HepG2 (cell line): ENCODE measurements around the gene ATG4A. TPM values are rescaled to one million over a fixed set of nuclear protein-coding genes. Genes with fewer than 3 reads are reported as not detected.

Experiments
- ATAC-seq: fragments of 200-7000 bp; cut with Tn5 transposase; 3 replicates; pipeline ENCODE4 v1.9.1; 2020; ENCODE audit warnings: mild to moderate bottlenecking, moderate library complexity
- BruUV-seq: library from RNA; stranded (reverse); fragments of 400-500 nt; replicated peaks from 2 replicates; lab custom pipeline; 2021; lab: Mats Ljungman, UMichigan
- CTCF ChIA-PET: fragments of 300-600 bp; formaldehyde crosslinking; extraction: SDS; loops from one replicate; lab custom pipeline; 2021; ENCODE audit warnings: low total read pairs, inconsistent platforms, low intra/inter-chr PET ratio; lab: Yijun Ruan, JAX
- POLR2A ChIA-PET: fragments of 350-600 bp; sonication (Branson Sonifier 250); formaldehyde crosslinking; loops from one replicate; lab custom pipeline; 2020; ENCODE audit warnings: antibody characterized with exemption, inconsistent platforms; lab: Yijun Ruan, JAX
- DNase-seq: peaks from one replicate; pipeline ENCODE4 v3.0.0-alpha.2; 2015; ENCODE audit warnings: low spot score
- FAIRE-seq: peaks from 3 replicates; lab custom pipeline; 2011; peaks lifted over from hg19 to GRCh38; lab: Jason Lieb, UNC
- H2AFZ ChIP-seq: one replicate; pipeline ENCODE4 v1.6.1; 2011; ENCODE audit warnings: low read length, inconsistent platforms
- H3K27ac ChIP-seq: fragments of 300-600 bp; 3 replicates; pipeline ENCODE4 v1.8.0; 2011; ENCODE audit warnings: mixed run types, mild to moderate bottlenecking, mixed read lengths, low read length, inconsistent platforms; ENCODE audit not compliant: insufficient read depth; ENCODE audit errors: extremely low read length
- H3K27me3 ChIP-seq, 2 experiments: fragments of 200-600 bp in 1 of 2; 2 replicates in 1 of 2; 3 replicates in 1 of 2; pipeline versions ENCODE4 v1.6.0 to v1.8.0; 2011; ENCODE audit warnings: low read length in 2 of 2, mild to moderate bottlenecking in 2 of 2, moderate library complexity in 2 of 2, inconsistent platforms in 1 of 2; ENCODE audit not compliant: insufficient read depth in 2 of 2, control insufficient read depth in 1 of 2
- H3K36me3 ChIP-seq, 2 experiments: fragments of 200-600 bp in 1 of 2; replicated peaks in 1 of 2; 2 replicates in 1 of 2; 3 replicates in 1 of 2; pipeline versions ENCODE4 v1.5.1 to v1.8.0; 2011; ENCODE audit warnings: low read length in 2 of 2, inconsistent platforms in 1 of 2; ENCODE audit not compliant: insufficient read depth in 2 of 2, control insufficient read depth in 1 of 2
- H3K4me1 ChIP-seq: 2 replicates; pipeline ENCODE4 v1.5.1; 2012; ENCODE audit warnings: low read length, inconsistent platforms; ENCODE audit not compliant: insufficient read depth
- H3K4me2 ChIP-seq: 2 replicates; pipeline ENCODE4 v1.6.0; 2011; ENCODE audit warnings: low read depth, low read length, inconsistent platforms
- H3K4me3 ChIP-seq, 3 experiments: fragments of 200-600 bp in 1 of 3; sonication (generic), shearing (Covaris generic) in 1 of 3; replicated peaks in 1 of 3; 2 replicates each; pipeline ENCODE4 v1.5.1; 2011 to 2016; ENCODE audit warnings: low read length in 3 of 3, inconsistent platforms in 2 of 3, low read depth in 2 of 3, mild to moderate bottlenecking in 2 of 3, control low read depth in 1 of 3, mixed read lengths in 1 of 3; ENCODE audit not compliant: insufficient read depth in 1 of 3
- H3K79me2 ChIP-seq: one replicate; pipeline ENCODE4 v1.6.1; 2011; ENCODE audit warnings: low read length, inconsistent platforms; ENCODE audit not compliant: insufficient read depth
- H3K9ac ChIP-seq: 2 replicates; pipeline ENCODE4 v1.6.0; 2011; ENCODE audit warnings: mild to moderate bottlenecking, low read depth, low read length, inconsistent platforms; ENCODE audit not compliant: insufficient read depth
- H3K9me3 ChIP-seq: 2 replicates; pipeline ENCODE4 v1.5.1; 2012; ENCODE audit warnings: mild to moderate bottlenecking, low read length
- H4K20me1 ChIP-seq: 2 replicates; pipeline ENCODE4 v1.6.0; 2011; ENCODE audit warnings: inconsistent platforms, mild to moderate bottlenecking, low read length, moderate library complexity; ENCODE audit not compliant: insufficient read depth
- DMTF1 ChIP-seq: sonication (generic); formaldehyde crosslinking; IDR thresholded peaks from 2 replicates; pipeline ENCODE4 v1.4.0; 2020; ENCODE audit warnings: mild to moderate bottlenecking, missing genetic modification reagents
- ELF3 ChIP-seq: IDR thresholded peaks from 2 replicates; pipeline ENCODE4 v1.6.1; 2016; ENCODE audit warnings: missing genetic modification reagents, missing compliant biosample characterization
- MAX ChIP-seq: IDR thresholded peaks from 2 replicates; pipeline ENCODE4 v1.6.1; 2012; ENCODE audit warnings: inconsistent platforms
- NR2C2 ChIP-seq: sonication (generic); formaldehyde crosslinking; IDR thresholded peaks from 2 replicates; pipeline ENCODE4 v1.4.0; 2020; ENCODE audit warnings: missing genetic modification reagents, mild to moderate bottlenecking, moderate library complexity, borderline replicate concordance
- POLR2AphosphoS2 ChIP-seq: IDR thresholded peaks from 2 replicates; pipeline ENCODE4 v1.6.1; 2011; ENCODE audit warnings: low read depth, low read length, improper control_type of control experiment
- SRSF4 ChIP-seq: fragments of 200-400 bp; formaldehyde crosslinking; IDR thresholded peaks from one replicate; pipeline ENCODE4 v1.6.1; 2018; ENCODE audit warnings: mild to moderate bottlenecking, low read depth, low read length, moderate library complexity; ENCODE audit not compliant: poor library complexity, severe bottlenecking
- TERF1 ChIP-seq: sonication (generic); formaldehyde crosslinking; IDR thresholded peaks from 2 replicates; pipeline ENCODE4 v1.8.0; 2022; ENCODE audit warnings: mild to moderate bottlenecking, missing genetic modification reagents, moderate library complexity
- ZBTB33 ChIP-seq: sonication (generic); formaldehyde crosslinking; IDR thresholded peaks from 2 replicates; pipeline ENCODE4 v1.4.0; 2020; ENCODE audit warnings: missing genetic modification reagents
- ZBTB37 ChIP-seq: sonication (generic); formaldehyde crosslinking; IDR thresholded peaks from 2 replicates; pipeline ENCODE4 v1.4.0; 2020; ENCODE audit warnings: mild to moderate bottlenecking, missing genetic modification reagents
- ZNF609 ChIP-seq: sonication (generic); formaldehyde crosslinking; IDR thresholded peaks from 2 replicates; pipeline ENCODE4 v1.4.0; 2020; ENCODE audit warnings: mild to moderate bottlenecking, missing genetic modification reagents, borderline replicate concordance
- ZNF614 ChIP-seq: IDR thresholded peaks from 2 replicates; pipeline ENCODE4 v1.6.1; 2018; ENCODE audit warnings: missing biosample characterization, missing genetic modification reagents, inconsistent platforms, borderline replicate concordance
- ZNF766 ChIP-seq: sonication (generic); formaldehyde crosslinking; IDR thresholded peaks from 2 replicates; pipeline ENCODE4 v1.5.0; 2020; ENCODE audit warnings: missing genetic modification reagents, borderline replicate concordance
- WGBS: methylation state at CpG from one replicate; pipeline ENCODE4 v1.1.6; 2017; ENCODE audit warnings: low lambda C conversion rate; 5-methylcytosine and 5-hydroxymethylcytosine counted together
- in situ Hi-C: cut with HindIII; loops from 2 replicates; pipeline ENCODE4 v1.10.0; 2017; ENCODE audit warnings: low pct_unique_long_range_greater_than_20kb; ENCODE audit not compliant: extremely low pct_ligation_motif_present
- intact Hi-C: fragments of 100-400 bp; cut with micrococcal nuclease; formaldehyde crosslinking; loops from one replicate; pipeline ENCODE4 v1.10.0; 2022; ENCODE audit not compliant: unreplicated experiment
- polyA plus RNA-seq, 8 experiments: library from polyadenylated mRNA; depleted of rRNA in 3 of 8; stranded (reverse) in 7 of 8; unstranded in 1 of 8; fragments of >200 nt; fragmentation: Illumina TruSeq in 4 of 8; extraction: Trizol in 4 of 8; gene quantifications; 2 replicates each; pipeline versions ENCODE4 v1.2.1 to v1.2.3, GENCODE V29; 2011 to 2016; ENCODE audit warnings: low read depth in 4 of 8, missing spikeins in 1 of 8, mixed read lengths in 1 of 8; ENCODE audit not compliant: insufficient read depth in 1 of 8
- total RNA-seq, 5 experiments: library from RNA; depleted of rRNA; stranded (reverse); fragments of >200 nt; fragmentation: Illumina TruSeq; extraction: Trizol; gene quantifications; 2 replicates each; pipeline ENCODE4 v1.2.3, GENCODE V29; 2016; ENCODE audit warnings: low read depth in 1 of 5

Gene ATG4A
- total and polyA plus RNA-seq, 2 of the 13 experiments (the other 11 are each of a cell fraction or from before 2014, with no cell fraction given): 3.3 to 6.3 TPM

- ChIA-PET CTCF (no interaction called here), POLR2A (no interaction called here)
- no CpG with 5 or more reads among the region's 1 CpG for WGBS
- Histone ChIP-seq H3K9me3 (no peaks in the 10 kb centered on the region), H3K27me3 (no peaks in the 10 kb centered on the region), H4K20me1 (no peaks in the 10 kb centered on the region), H3K4me2 (no peak overlapping the region), H2AFZ (no peak overlapping the region), H3K9ac (no peak overlapping the region), H3K36me3 (no peaks in the 10 kb centered on the region), H3K79me2 (no peaks in the 10 kb centered on the region), H3K4me1 (no peaks in the 10 kb centered on the region), H3K27ac (no peak overlapping the region), H3K4me3 (no peak overlapping the region)
- ATAC-seq (no peak), FAIRE-seq (no peak), DNase-seq (no peak)
- BruUV-seq: no TSS peak
- in situ Hi-C loops (no loop called here), intact Hi-C loops (no loop called here)
- TF ChIP-seq DMTF1 (CRISPR knock-in tag) (no peak), TERF1 (CRISPR knock-in tag) (no peak), SRSF4 (no peak), NR2C2 (CRISPR knock-in tag) (no peak), MAX (no peak), ZNF614 (CRISPR knock-in tag) (no peak), ZBTB37 (no peak), POLR2AphosphoS2 (no peak), ZNF609 (CRISPR knock-in tag) (no peak), ZNF766 (CRISPR knock-in tag) (no peak), ZBTB33 (CRISPR knock-in tag) (no peak), ELF3 (CRISPR knock-in tag) (no peak)
Measured at GRCh38 chrX:108059801-108060200, 31.8 kb upstream of the ATG4A start.
